Left lung (tissue), 10 donors: Measurements from ENCODE around the gene PPFIA1. TPM values are rescaled to one million over a fixed set of nuclear protein-coding genes. Genes with fewer than 3 reads are reported as not detected.

Experiments used
- ATAC-seq: fragments of 200-7000 bp; cut with Tn5 transposase; one replicate; pipeline ENCODE4 v1.9.1; 2020; ENCODE audit warnings: moderate library complexity
- DNase-seq, 4 donors: peaks; one replicate each; pipeline ENCODE4 v3.0.0-alpha.2; 2013 to 2020
- H3K27ac ChIP-seq, 2 donors: fragments of 200-600 bp; sonication (generic) in 1 of 2; one replicate each; pipeline versions ENCODE4 v1.5.0 to v1.8.0; 2020 to 2021
- H3K27me3 ChIP-seq, 2 donors: fragments of 200-600 bp; sonication (generic) in 1 of 2; one replicate each; pipeline versions ENCODE4 v1.5.0 to v1.8.0; 2020 to 2021
- H3K36me3 ChIP-seq, 2 donors: fragments of 200-600 bp; sonication (generic) in 1 of 2; one replicate each; pipeline versions ENCODE4 v1.5.0 to v1.8.0; 2020 to 2021
- H3K4me1 ChIP-seq, 2 donors: fragments of 200-600 bp; one replicate each; pipeline ENCODE4 v1.8.0; 2021
- H3K4me3 ChIP-seq, 2 donors: fragments of 200-600 bp; sonication (generic) in 1 of 2; one replicate each; pipeline versions ENCODE4 v1.5.0 to v1.8.0; 2020 to 2021; ENCODE audit warnings: mild to moderate bottlenecking in 1 of 2
- H3K9me3 ChIP-seq, 2 donors: fragments of 200-600 bp; sonication (generic) in 1 of 2; one replicate each; pipeline versions ENCODE4 v1.5.0 to v1.8.0; 2020 to 2021
- intact Hi-C, 2 donors: fragments of 100-400 bp; cut with DNase I; formaldehyde crosslinking; loops; one replicate each; pipeline versions ENCODE4 v1.11.2 to v1.14.2; 2022
- polyA plus RNA-seq, 6 donors: library from polyadenylated mRNA; unstranded; fragments of 120-200 nt; gene quantifications; one replicate each; pipeline ENCODE4 v1.2.1, GENCODE V29; 2013; ENCODE audit not compliant: insufficient read length in 6 of 6
- total RNA-seq, 2 donors: library from RNA; stranded (reverse); fragmentation: NEBNext Ultra II Directional; extraction: Animal tissue kit (Norgen Biotek cat#: 25700); gene quantifications; one replicate each; pipeline ENCODE4 v1.2.1, GENCODE V29; 2021
- TF ChIP-seq, protein P1 (sequence below), 2 donors: fragments of 200-600 bp; sonication (generic) in 1 of 2; IDR thresholded peaks; one replicate each; pipeline versions ENCODE4 v1.5.0 to v1.8.0; 2021; ENCODE audit warnings: antibody characterized with exemption in 2 of 2
- donor health status: DM: no; HTN: yes; CAD: no.
- donor health status: DM: no; HTN: no; CAD: no.

PPFIA1 gene
- total and polyA plus RNA-seq, 8 donors = 45.9 to 66.0 (median 51.3) TPM

DNA sequence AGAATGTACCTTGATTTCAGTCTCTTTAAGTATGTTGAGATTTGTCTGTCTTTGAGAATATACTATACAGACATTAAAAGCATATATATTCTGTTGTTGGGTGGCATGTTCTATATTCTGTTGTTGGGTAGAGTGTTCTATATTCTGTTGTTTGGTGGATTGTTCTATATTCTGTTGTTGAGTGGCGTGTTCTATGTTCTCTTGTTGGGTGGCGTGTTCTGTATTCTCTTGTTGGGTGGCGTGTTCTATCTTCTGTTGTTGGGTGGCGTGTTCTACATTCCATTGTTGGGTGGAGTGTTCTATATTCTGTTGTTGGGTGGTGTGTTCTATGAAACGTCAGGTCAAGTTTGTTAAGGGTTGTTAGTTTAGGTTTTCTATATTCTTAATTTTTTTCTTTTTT lies 100.8 kb downstream of the PPFIA1 start:
- TF ChIP-seq, protein P1, sequence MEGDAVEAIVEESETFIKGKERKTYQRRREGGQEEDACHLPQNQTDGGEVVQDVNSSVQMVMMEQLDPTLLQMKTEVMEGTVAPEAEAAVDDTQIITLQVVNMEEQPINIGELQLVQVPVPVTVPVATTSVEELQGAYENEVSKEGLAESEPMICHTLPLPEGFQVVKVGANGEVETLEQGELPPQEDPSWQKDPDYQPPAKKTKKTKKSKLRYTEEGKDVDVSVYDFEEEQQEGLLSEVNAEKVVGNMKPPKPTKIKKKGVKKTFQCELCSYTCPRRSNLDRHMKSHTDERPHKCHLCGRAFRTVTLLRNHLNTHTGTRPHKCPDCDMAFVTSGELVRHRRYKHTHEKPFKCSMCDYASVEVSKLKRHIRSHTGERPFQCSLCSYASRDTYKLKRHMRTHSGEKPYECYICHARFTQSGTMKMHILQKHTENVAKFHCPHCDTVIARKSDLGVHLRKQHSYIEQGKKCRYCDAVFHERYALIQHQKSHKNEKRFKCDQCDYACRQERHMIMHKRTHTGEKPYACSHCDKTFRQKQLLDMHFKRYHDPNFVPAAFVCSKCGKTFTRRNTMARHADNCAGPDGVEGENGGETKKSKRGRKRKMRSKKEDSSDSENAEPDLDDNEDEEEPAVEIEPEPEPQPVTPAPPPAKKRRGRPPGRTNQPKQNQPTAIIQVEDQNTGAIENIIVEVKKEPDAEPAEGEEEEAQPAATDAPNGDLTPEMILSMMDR (IDR thresholded peaks at IDR 0.05) = no peak
- Histone ChIP-seq H3K4me3 (no peak overlapping the region), H3K36me3 (peaks cover 0 to 64% of the 10 kb centered on the region in 2 donors), H3K9me3 (no peaks in the 10 kb centered on the region), H3K4me1 (no peaks in the 10 kb centered on the region), H3K27ac (no peak overlapping the region), H3K27me3 (no peaks in the 10 kb centered on the region)
- DNase-seq = no peak
- intact Hi-C loops = no loop called here
- peak; percentile 18 for ATAC-seq

DNA sequence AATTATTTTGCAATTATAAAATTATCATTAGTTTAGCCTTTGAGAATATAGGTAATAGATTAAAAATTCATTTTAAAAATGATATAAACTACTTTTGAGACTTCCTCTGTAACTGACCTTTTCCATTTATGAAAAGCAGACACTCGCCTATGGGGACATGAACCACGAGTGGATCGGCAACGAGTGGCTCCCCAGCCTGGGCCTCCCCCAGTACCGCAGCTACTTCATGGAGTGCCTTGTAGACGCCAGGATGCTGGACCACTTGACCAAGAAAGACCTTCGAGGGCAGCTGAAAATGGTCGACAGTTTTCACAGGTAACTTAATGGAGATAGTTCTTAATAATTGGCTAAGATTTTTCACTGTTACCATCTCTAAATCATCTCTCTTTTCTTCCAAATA lies 101.6 kb downstream of the PPFIA1 start:
- no peaks in the 10 kb centered on the region for H3K27me3 ChIP-seq
- peaks cover 0 to 66% of the 10 kb centered on the region in 2 donors for H3K36me3 ChIP-seq
- no peaks in the 10 kb centered on the region for H3K9me3 ChIP-seq
- no peak overlapping the region for H3K27ac ChIP-seq
- no peak overlapping the region for H3K4me3 ChIP-seq
- H3K4me1 ChIP-seq = no peaks in the 10 kb centered on the region
- intact Hi-C loops = no loop called here
- no peak for ATAC-seq
- DNase-seq = no peak
- TF ChIP-seq, protein P1 (IDR thresholded peaks at IDR 0.05) = no peak

DNA sequence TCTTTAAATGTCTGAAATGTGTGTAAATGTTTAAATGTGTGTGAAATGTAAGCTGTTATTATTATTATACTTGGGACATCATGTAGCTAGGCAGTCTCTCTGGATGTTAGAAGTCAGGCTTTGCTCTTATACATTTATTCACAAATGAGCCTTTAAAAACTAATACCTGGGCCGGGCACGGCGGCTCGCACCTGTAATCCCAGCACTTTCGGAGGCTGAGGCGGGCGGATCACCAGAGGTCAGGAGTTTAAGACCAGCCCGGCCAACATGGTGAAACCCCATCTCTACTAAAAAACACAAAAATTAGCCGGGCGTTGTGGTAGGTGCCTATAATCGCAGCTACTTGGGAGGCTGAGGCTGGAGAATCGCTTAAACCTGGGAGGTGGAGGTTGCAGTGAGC lies 106.1 kb downstream of the PPFIA1 start:
- Histone ChIP-seq H3K27me3 (no peaks in the 10 kb centered on the region), H3K36me3 (peaks cover 0 to 100% of the 10 kb centered on the region in 2 donors), H3K27ac (no peak overlapping the region), H3K4me3 (no peak overlapping the region), H3K4me1 (no peaks in the 10 kb centered on the region), H3K9me3 (no peaks in the 10 kb centered on the region)
- intact Hi-C loops = no loop called here
- DNase-seq = no peak
- ATAC-seq = no peak
- TF ChIP-seq, protein P1 (IDR thresholded peaks at IDR 0.05) = no peak

DNA sequence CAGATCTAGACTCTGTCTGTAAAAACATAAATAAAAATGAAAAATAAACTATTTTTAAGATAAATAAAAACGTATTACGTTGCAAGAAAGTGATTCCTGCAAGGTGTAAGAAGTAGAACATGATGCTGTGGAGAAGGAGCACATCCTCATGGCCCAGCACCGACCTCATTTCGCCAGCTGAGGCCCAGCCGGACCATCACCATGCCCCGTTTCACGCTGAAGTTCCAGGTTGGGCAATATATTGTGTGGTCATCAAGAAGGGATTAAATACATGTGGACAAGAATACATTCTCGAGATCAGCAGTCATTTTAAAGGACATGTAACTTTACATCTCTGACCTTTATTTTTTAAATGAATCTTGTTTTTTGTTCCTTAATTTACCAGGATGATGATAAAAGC lies 107.2 kb downstream of the PPFIA1 start:
- TF ChIP-seq, protein P1 (IDR thresholded peaks at IDR 0.05) = no peak
- no peaks in the 10 kb centered on the region for H3K4me1 ChIP-seq
- ATAC-seq (no peak), DNase-seq (no peak)
- peaks cover 0 to 100% of the 10 kb centered on the region in 2 donors for H3K36me3 ChIP-seq
- no peak overlapping the region for H3K27ac ChIP-seq
- no peaks in the 10 kb centered on the region for H3K27me3 ChIP-seq
- no peak overlapping the region for H3K4me3 ChIP-seq
- H3K9me3 ChIP-seq = no peaks in the 10 kb centered on the region
- intact Hi-C loops = no loop called here

DNA sequence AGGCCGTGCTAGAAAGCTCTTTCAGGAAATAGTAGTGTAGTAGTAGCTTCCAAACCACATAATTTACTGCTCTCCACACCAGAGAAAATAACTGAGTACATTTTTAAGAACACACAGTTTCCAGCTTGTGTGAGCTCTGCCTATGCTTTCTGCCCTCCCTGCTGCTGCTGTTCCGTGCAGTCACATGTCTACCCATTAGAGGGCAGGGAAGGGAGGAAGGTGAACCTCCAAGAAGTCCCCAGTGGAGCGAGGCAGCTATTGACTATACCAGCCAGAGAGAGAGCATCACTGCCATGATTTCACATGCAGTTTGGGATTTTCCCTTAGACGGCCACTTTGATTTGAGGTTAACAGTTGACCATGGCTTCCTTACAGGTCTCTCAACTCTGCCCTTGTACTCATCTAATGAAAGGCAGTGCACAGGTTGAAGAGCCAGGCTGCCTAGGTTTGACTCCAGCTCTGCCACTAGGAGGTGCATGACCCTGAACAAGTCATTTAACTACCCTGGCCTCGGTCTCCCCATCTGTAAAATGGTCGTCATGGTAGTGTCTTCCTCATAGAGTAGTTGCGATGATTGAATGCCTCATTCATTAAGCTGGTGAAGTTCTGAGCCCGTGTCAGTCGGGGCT lies 108.1 kb downstream of the PPFIA1 start:
- intact Hi-C loops = no loop called here
- no peaks in the 10 kb centered on the region for H3K9me3 ChIP-seq
- DNase-seq (no peak), ATAC-seq (no peak)
- H3K4me3 ChIP-seq = no peak overlapping the region
- no peaks in the 10 kb centered on the region for H3K27me3 ChIP-seq
- TF ChIP-seq, protein P1 (IDR thresholded peaks at IDR 0.05) = no peak
- no peak overlapping the region for H3K27ac ChIP-seq
- peaks cover 0 to 98% of the 10 kb centered on the region in 2 donors for H3K36me3 ChIP-seq
- H3K4me1 ChIP-seq = no peaks in the 10 kb centered on the region
